Pulmonary artery endothelial cell (primary cell): ENCODE data around the gene GALE. TPM values are rescaled to one million over a fixed set of nuclear protein-coding genes. Genes with fewer than 3 reads are reported as not detected.
"Not testable (repeated sequence)": the region's sequence is repeated elsewhere in the genome, so short reads cannot be mapped to it uniquely, and the experiment has no call there.

Source experiments
- DNase-seq: peaks from one replicate; pipeline ENCODE4 v3.0.0-alpha.2; 2011; ENCODE audit warnings: low read depth, low spot score
- total RNA-seq: library from RNA; depleted of rRNA; stranded (reverse); fragments of >200 nt; gene quantifications from 2 replicates; pipeline ENCODE4 v1.2.3, GENCODE V29; 2014

The GALE gene
- total RNA-seq, 1 donor from 2014 or later, result 59.4 TPM

- no peak for DNase-seq
Measured at GRCh38 chr1:23793018-23793781, 7.4 kb downstream of the GALE start.

- no peak for DNase-seq
Measured at GRCh38 chr1:23792151-23792945, 8.2 kb downstream of the GALE start.

GRCh38 chr1:23791516-23792047, 9.0 kb downstream of the GALE start:
- no peak for DNase-seq

GRCh38 chr1:23790696-23791515, 9.6 kb downstream of the GALE start, which contains the start of gene LYPLA2:
Gene LYPLA2, plus strand, starts transcription at chr1:23791145. Its CDS starts 1,538 bp downstream, at chr1:23792683.
- peak; percentile 63 for DNase-seq

- no peak for DNase-seq
Measured at GRCh38 chr1:23788695-23789094, 11.9 kb downstream of the GALE start.

- no peak for DNase-seq
Measured at GRCh38 chr1:23787701-23788100, 12.9 kb downstream of the GALE start.

GRCh38 chr1:23784846-23785245, 15.7 kb downstream of the GALE start:
- DNase-seq, result no peak

- DNase-seq, result not testable (repeated sequence)
Measured at GRCh38 chr1:23783141-23783540, 17.4 kb downstream of the GALE start.

- DNase-seq, result no peak
Measured at GRCh38 chr1:23779826-23780371, 20.7 kb downstream of the GALE start.

- no peak for DNase-seq
Measured at GRCh38 chr1:23777979-23778814, 22.4 kb downstream of the GALE start, which contains the start of gene PITHD1. Gene PITHD1, plus strand, starts transcription at chr1:23778418. Its CDS starts 98 bp downstream, at chr1:23778516.

- DNase-seq, result no peak
Measured at GRCh38 chr1:23776217-23776616, 24.3 kb downstream of the GALE start.

GRCh38 chr1:23774174-23774880, 26.2 kb downstream of the GALE start:
- no peak for DNase-seq

- DNase-seq, result no peak
Measured at GRCh38 chr1:23772854-23773242, 27.7 kb downstream of the GALE start.

- no peak for DNase-seq
Measured at GRCh38 chr1:23772049-23772853, 28.3 kb downstream of the GALE start.

GRCh38 chr1:23768733-23769132, 31.8 kb downstream of the GALE start:
- no peak for DNase-seq

- no peak for DNase-seq
Measured at GRCh38 chr1:23763041-23763577, 37.4 kb downstream of the GALE start.

- DNase-seq, result no peak
Measured at GRCh38 chr1:23759277-23759676, 41.3 kb downstream of the GALE start.

- DNase-seq, result no peak
Measured at GRCh38 chr1:23757812-23758211, 42.7 kb downstream of the GALE start.
